Measurements from ENCODE around the gene CRLF2.
A peak's percentile ranks its signal among the peaks of the same experiment; 100 is the strongest.
"Not testable (repeated sequence)": the region's sequence is repeated elsewhere in the genome, so short reads cannot be mapped to it uniquely, and the experiment has no call there.

Gene CRLF2

GRCh38 chrX:1212532-1212931 lies at the start of gene CRLF2:
CRLF2 (minus strand) TSS chrX:1212649; CDS start chrX:1212634, 15 bp downstream.
- H3K4me3 Mint-ChIP-seq: peak within 1 kb of the TSS; percentile 25
- H3K27me3 Mint-ChIP-seq: peaks cover 34% of the 10 kb centered on the region
- no peaks in the 10 kb centered on the region for H3K9me3 Mint-ChIP-seq
- H3K36me3 Mint-ChIP-seq (ENCODE audit: low read depth): no peaks in the 10 kb centered on the region
- H3K4me1 Mint-ChIP-seq (ENCODE audit: low read depth): peaks cover 46% of the 10 kb centered on the region
- H3K27ac Mint-ChIP-seq: no peak within 1 kb of the TSS

GRCh38 chrX:1261771-1262170 lies 49.3 kb upstream of the CRLF2 start:
- not testable (repeated sequence) for H3K4me1 Mint-ChIP-seq (ENCODE audit: low read depth); H3K27ac Mint-ChIP-seq; H3K36me3 Mint-ChIP-seq (ENCODE audit: low read depth); H3K27me3 Mint-ChIP-seq; H3K4me3 Mint-ChIP-seq
- H3K9me3 Mint-ChIP-seq: peaks cover 11% of the 10 kb centered on the region

GRCh38 chrX:1261285-1261684 lies 48.8 kb upstream of the CRLF2 start:
- Mint-ChIP-seq H3K27me3 (no peaks in the 10 kb centered on the region), H3K36me3 (ENCODE audit: low read depth) (no peaks in the 10 kb centered on the region), H3K27ac (no peak overlapping the region), H3K4me3 (no peak overlapping the region), H3K9me3 (peaks cover 7% of the 10 kb centered on the region), H3K4me1 (ENCODE audit: low read depth) (no peaks in the 10 kb centered on the region)

GRCh38 chrX:1252861-1253260 lies 40.4 kb upstream of the CRLF2 start:
- Mint-ChIP-seq H3K27ac (no peak overlapping the region), H3K36me3 (ENCODE audit: low read depth) (no peaks in the 10 kb centered on the region), H3K27me3 (no peaks in the 10 kb centered on the region), H3K9me3 (peaks cover 7% of the 10 kb centered on the region), H3K4me1 (ENCODE audit: low read depth) (peaks cover 15% of the 10 kb centered on the region), H3K4me3 (no peak overlapping the region)

- Mint-ChIP-seq H3K4me1 (ENCODE audit: low read depth) (peaks cover 21% of the 10 kb centered on the region), H3K27ac (peak overlapping the region; percentile 52), H3K9me3 (peaks cover 7% of the 10 kb centered on the region), H3K4me3 (no peak overlapping the region), H3K27me3 (no peaks in the 10 kb centered on the region), H3K36me3 (ENCODE audit: low read depth) (no peaks in the 10 kb centered on the region)
Measured at GRCh38 chrX:1249101-1249887, 36.8 kb upstream of the CRLF2 start.

GRCh38 chrX:1248331-1249061 lies 36.0 kb upstream of the CRLF2 start:
- Mint-ChIP-seq H3K36me3 (ENCODE audit: low read depth) (no peaks in the 10 kb centered on the region), H3K4me3 (no peak overlapping the region), H3K27me3 (peaks cover 4% of the 10 kb centered on the region), H3K9me3 (peaks cover 2% of the 10 kb centered on the region), H3K4me1 (ENCODE audit: low read depth) (peaks cover 29% of the 10 kb centered on the region), H3K27ac (no peak overlapping the region)

GRCh38 chrX:1246816-1247215 lies 34.4 kb upstream of the CRLF2 start:
- Mint-ChIP-seq H3K27me3 (peaks cover 4% of the 10 kb centered on the region), H3K4me3 (peak overlapping the region; percentile 30), H3K36me3 (ENCODE audit: low read depth) (no peaks in the 10 kb centered on the region), H3K4me1 (ENCODE audit: low read depth) (peaks cover 39% of the 10 kb centered on the region), H3K9me3 (no peaks in the 10 kb centered on the region), H3K27ac (peak overlapping the region; percentile 76)

GRCh38 chrX:1244164-1245076 lies 32.0 kb upstream of the CRLF2 start:
- Mint-ChIP-seq H3K4me3 (peak overlapping the region; percentile 3), H3K9me3 (no peaks in the 10 kb centered on the region), H3K36me3 (ENCODE audit: low read depth) (no peaks in the 10 kb centered on the region), H3K27me3 (peaks cover 4% of the 10 kb centered on the region), H3K4me1 (ENCODE audit: low read depth) (peaks cover 44% of the 10 kb centered on the region), H3K27ac (peak overlapping the region; percentile 32)

- Mint-ChIP-seq H3K27ac (no peak overlapping the region), H3K9me3 (no peaks in the 10 kb centered on the region), H3K4me3 (no peak overlapping the region), H3K36me3 (ENCODE audit: low read depth) (no peaks in the 10 kb centered on the region), H3K27me3 (peaks cover 4% of the 10 kb centered on the region), H3K4me1 (ENCODE audit: low read depth) (peaks cover 33% of the 10 kb centered on the region)
Measured at GRCh38 chrX:1242891-1243402, 30.5 kb upstream of the CRLF2 start.

- H3K27me3 Mint-ChIP-seq; H3K9me3 Mint-ChIP-seq; H3K4me3 Mint-ChIP-seq; H3K27ac Mint-ChIP-seq; H3K36me3 Mint-ChIP-seq (ENCODE audit: low read depth): not testable (repeated sequence)
- peaks cover 28% of the 10 kb centered on the region for H3K4me1 Mint-ChIP-seq (ENCODE audit: low read depth)
Measured at GRCh38 chrX:1240551-1240950, 28.1 kb upstream of the CRLF2 start.

- no peaks in the 10 kb centered on the region for H3K9me3 Mint-ChIP-seq
- H3K27ac Mint-ChIP-seq: peak overlapping the region; percentile 81
- H3K4me3 Mint-ChIP-seq: no peak overlapping the region
- H3K36me3 Mint-ChIP-seq (ENCODE audit: low read depth): no peaks in the 10 kb centered on the region
- peaks cover 27% of the 10 kb centered on the region for H3K4me1 Mint-ChIP-seq (ENCODE audit: low read depth)
- peaks cover 4% of the 10 kb centered on the region for H3K27me3 Mint-ChIP-seq
Measured at GRCh38 chrX:1239681-1240142, 27.3 kb upstream of the CRLF2 start.

GRCh38 chrX:1231850-1232465 lies 19.5 kb upstream of the CRLF2 start:
- H3K4me1 Mint-ChIP-seq (ENCODE audit: low read depth): peaks cover 12% of the 10 kb centered on the region
- H3K27ac Mint-ChIP-seq: no peak overlapping the region
- H3K27me3 Mint-ChIP-seq: peaks cover 3% of the 10 kb centered on the region
- H3K4me3 Mint-ChIP-seq: no peak overlapping the region
- no peaks in the 10 kb centered on the region for H3K36me3 Mint-ChIP-seq (ENCODE audit: low read depth)
- peaks cover 6% of the 10 kb centered on the region for H3K9me3 Mint-ChIP-seq

GRCh38 chrX:1228101-1228500 lies 15.7 kb upstream of the CRLF2 start:
- H3K4me3 Mint-ChIP-seq: not testable (repeated sequence)

GRCh38 chrX:1226249-1226648 lies 13.8 kb upstream of the CRLF2 start:
- Mint-ChIP-seq H3K27me3 (no peaks in the 10 kb centered on the region), H3K4me1 (ENCODE audit: low read depth) (peaks cover 10% of the 10 kb centered on the region), H3K36me3 (ENCODE audit: low read depth) (no peaks in the 10 kb centered on the region), H3K27ac (no peak overlapping the region), H3K4me3 (no peak overlapping the region), H3K9me3 (peaks cover 25% of the 10 kb centered on the region)

More at GRCh38 chrX:1228101-1228500, 15.7 kb upstream of the CRLF2 start:
- Mint-ChIP-seq H3K4me1 (ENCODE audit: low read depth) (peaks cover 18% of the 10 kb centered on the region), H3K9me3 (peaks cover 23% of the 10 kb centered on the region)
- H3K27me3 Mint-ChIP-seq; H3K27ac Mint-ChIP-seq; H3K36me3 Mint-ChIP-seq (ENCODE audit: low read depth): not testable (repeated sequence)
